ENCODE data around the gene KCTD8.

Gene KCTD8

DNA sequence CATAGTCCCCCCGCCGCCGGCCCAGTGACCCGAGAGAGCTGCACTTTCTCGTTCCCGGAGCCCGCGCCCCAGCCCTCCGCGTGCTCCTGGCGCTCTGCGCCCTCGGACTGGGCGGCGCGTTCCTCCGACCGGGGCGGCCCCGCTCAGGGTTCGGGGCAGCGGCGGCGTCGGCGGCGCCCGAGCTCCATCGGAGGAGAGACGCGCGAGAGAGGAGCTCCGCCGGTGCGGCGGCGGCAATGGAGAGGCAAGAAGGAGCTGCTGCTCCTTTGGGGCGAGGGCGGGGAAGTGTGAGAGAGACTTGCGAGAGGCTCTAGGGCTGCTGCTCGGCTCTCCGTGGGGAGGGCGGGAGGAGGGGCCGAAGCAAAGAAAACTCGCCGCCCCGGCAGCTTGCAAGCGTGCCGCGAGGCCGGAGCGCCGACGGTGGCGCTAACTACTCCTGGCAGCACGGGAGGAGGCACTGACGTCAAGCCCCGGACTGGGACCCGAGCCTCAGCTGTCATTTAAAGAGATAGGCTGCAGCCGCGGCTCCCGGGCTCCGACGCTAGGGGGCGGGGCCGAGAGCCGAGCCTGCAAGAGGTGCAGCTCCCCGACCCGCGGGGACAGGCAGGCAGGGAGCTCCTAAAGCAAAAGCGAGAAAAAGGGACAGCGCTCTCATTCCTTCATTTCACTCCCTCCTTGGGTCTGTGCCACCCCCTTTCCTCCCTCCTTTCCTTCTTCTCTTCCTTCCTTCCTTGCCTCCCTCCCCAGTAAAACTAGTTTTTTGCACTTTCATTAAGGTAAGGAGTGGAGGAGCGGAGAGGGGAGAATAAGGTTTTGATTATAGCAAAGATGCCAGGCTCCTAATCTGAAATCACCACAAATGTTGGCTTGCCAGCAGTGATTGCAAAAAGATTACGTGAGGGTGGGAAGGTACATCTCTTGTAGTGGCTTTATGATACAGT, at the start of gene KCTD8:
Gene KCTD8, minus strand, starts transcription at position 289 of the 941 bp plus-strand sequence.
- peak; percentile 12 for DNase-seq (ENCODE audit: low read depth)

DNA sequence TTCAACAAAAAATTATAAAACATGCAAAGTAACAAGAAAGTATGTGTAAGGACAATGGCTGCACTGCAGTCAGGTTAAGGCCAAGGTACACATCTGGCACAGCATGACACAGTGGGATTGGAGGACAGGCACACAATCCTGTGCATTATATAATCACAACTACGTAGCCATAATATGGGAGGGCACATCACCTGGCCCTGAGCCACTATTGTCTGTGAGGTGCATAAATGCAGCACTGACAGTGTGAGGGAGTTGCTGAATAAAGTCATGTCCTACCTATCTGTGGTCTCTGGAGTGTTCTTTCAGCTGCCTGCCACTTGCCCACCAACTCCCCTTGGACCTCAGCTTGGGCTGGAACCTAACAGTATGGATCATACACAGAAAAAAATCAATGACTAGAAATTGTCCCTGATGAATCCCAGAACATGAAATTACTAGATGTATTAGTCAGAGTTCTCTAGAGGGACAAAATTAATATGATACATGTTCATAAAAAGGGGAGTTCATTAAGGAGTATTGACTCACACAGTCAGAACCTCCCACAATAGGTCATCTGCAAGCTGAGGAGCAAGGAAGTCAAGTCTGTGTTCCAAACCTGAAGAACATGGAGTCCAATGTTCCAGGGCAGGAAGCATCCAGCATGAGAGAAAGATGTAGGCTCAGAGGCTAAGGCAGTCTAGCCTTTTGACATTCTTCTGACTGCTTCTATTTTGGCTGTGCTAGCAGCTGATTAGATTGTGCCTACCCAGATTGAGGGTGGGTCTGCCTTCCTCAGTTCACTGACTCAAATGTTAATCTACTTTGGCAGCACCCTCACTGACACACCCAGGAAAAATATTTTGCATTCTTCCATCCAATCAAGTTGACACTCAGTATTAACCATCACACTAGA, 46.4 kb upstream of the KCTD8 start:
- DNase-seq (ENCODE audit: low read depth): no peak

DNA sequence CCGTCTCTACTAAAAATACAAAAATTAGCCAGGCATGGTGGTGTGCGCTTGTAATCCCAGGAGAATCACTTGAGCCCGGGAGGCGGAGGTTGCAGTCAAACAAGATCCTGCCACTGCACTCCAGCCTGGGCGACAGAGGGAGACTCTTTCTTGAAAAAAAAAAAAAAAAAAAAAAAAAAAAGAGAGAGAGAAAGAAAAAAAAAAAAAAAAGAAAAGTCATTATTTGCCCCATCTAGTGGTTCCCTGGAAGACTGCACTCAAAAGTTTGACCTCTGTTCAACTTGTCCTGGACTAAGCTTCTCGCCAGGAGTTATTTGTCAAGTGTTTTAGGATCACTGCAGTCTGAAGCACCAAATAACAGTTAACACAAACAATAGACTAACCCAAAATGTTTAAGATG, 45.3 kb upstream of the KCTD8 start:
- no peak for DNase-seq (ENCODE audit: low read depth)

DNA sequence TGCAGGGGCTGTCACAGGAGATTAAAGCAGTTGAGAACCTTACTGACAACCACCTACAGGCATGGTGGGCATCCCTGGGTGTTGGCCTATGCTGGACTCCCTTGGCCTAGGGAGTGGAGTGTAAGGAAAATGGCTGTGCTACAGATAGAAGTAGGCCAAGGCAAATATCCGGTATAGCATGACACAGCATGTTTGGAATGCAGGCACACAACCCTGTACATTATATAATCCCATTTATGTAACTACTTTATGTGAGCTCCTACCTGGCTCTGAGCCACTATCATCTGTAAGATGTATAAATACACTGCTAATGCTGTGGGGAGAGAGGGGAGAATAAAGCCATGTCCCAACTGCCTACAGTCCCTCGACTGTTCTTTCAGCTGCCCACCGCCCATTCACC, 38.7 kb upstream of the KCTD8 start:
- no peak for DNase-seq (ENCODE audit: low read depth)

DNA sequence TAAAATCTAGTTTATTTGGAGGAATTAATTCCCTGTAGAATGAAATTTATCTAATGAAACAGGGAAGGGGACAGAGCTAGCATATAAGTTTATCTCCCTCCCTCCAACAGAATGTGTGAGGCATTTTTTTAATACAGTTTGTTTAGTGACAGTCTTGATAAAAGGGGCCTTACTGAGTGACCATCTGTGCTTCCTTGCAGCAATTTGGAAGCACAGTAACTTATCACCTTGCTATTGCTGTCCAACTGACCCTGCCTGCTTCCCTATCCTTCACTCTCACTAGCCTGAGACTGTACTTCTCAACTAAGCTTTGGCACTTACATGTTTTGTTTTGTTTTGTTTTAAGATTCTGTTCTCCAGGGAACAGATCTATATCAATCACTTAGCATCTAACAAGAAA, 31.1 kb upstream of the KCTD8 start:
- no peak for DNase-seq (ENCODE audit: low read depth)

DNA sequence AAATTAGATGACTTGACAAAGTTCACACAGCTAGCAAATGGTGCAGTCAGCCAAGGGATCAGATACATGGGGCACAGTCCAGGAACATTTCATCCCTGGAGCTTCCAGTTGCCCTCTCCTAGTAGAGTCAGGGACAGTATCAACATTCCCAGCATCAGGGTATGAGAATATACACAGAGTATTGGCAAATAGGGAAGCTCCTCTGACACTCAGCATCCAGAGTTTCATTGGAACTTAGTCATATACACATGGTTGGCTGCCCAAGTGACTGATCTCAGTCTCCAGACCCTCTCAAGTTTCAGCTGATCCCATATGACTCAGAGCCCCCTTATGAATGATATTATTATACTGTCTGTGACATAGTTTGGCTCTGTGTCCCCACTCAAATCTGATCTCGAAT, 13.7 kb upstream of the KCTD8 start:
- no peak for DNase-seq (ENCODE audit: low read depth)

DNA sequence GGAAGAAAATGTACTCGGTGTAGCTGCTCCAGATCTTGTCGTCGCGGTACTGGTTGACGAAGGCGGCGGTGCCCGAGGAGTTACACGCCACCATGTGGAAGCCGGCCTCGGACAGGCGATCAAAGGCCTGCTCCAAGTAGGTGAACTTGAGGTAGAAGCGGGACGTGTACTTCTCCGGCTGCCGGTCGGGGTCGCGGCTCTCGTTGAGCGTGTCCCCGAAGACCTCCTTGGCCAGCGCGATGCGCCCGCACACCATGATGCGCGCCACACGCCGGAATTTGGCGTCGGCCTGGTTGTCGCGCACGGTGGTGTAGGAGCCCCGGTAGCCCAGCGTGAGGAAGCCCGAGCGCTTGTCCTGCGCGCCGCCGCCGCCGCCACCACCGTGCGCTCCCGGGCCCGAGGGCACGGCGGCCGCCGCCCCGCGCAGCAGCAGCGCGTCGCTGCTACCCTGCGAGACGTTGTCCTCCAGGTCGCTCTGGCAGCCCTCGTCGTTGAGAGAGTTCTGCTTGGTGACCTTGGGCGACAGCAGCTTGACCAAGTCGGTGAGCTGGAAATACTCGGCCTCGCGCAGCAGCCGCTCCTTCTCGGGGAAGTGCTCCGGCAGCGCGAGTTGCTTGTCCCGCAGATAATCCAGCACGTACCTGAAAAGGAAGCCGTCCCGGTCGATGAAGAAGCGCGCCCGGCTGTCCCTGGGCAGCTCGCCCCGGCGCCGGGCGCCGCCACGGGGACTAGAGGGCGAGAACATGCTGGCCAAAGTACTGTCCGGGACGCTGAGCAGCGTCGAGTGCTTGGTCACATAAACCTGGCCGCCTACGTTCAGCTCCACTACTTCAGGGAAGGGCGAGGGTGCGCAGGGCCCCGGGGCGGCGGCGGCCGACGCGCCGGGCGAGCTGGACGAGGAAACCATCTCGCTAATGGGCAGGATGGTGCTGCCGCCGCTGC, 775 bp downstream of the KCTD8 start:
- no peak for DNase-seq (ENCODE audit: low read depth)

DNA sequence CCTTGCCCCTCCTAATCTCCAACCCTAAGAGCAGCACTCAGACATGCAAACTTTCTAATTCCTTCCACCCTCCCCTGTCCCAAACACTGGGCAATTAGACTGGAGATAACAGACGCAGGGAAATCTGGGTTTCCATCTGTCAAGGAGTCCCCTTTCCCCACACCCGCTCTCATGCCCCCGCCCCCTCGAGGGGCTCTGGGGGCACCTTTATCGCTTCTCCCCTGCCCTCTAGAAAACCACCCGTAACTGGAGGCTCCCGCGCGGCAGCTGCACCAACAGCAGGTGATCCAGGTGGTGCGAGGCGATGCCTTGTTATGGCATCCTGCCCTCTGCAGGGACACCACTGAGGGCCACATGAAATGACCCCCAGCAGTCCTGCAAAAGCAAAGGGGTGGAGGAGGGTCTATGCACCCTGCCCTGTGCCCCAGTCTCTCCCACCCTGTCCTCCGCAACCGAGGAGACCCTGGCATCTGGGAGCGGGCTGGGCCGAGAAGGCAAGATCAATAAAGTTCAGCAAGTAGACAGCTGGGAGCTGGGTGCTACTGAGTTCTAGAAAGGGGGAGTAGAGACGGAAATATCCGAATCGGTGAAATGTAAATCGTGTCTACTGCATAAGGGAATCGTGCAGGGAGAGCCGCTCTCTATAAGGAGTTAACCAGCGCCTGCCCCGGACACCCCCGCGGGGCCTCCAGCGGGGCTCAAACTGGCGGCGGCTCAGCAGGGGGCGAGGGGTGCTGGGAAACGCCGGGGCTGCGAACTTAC, 1.6 kb downstream of the KCTD8 start:
- no peak for DNase-seq (ENCODE audit: low read depth)

DNA sequence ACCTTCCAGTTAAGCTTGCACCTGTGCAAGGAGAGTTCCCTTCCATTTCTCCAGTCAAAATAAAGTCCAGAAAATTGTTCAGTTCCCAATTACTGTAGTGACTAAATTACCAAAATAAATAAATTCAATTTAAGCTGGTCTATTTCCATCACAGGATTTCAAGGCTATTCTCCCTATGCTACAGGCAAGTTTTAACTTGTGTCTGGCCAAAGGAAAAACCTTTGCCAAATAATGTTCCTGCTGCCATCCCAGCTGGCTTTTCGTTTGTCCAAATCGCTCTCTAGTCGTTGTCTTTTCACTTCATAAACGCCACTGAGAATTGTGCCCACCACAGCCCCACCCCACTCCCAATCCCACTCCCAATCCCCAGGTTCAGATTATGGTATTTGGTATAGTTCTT, 2.4 kb downstream of the KCTD8 start:
- no peak for DNase-seq (ENCODE audit: low read depth)

DNA sequence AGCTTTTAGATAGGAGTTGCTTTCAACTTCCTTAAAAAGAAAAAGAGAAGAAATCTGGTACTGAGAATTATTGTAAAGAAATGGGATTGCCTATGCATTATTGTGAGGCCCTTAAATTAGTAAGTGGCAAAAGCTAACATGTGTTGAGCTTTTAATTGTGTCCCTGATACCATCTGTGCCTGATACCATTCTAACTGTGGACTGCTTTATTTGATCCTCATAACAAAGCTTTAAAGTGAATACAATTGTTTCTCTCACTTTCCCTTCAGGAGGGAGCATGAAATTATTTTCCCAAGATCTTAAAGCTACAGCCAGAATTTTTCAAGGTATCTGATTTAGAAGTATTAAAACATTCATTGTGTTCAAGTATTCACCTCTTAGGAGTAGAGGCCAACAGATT, 9.9 kb downstream of the KCTD8 start:
- DNase-seq (ENCODE audit: low read depth): no peak

DNA sequence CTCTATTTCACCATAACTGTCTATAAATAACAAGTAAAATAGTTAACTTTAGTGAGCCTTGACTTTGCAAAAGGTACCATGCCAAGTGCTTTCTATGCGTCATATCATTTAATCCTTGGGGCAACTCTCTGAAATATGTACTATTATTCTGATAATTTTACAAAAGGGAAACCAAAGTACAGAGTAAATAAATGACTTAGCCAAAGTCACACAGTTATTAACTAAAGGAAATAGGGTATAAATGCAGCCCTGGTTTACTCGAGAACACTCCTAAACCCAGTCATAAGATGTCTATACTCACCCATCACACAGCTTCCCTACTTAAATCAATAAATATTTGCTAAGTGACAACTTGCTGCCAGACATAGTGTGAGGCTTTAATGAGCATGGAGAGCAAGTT, 14.4 kb downstream of the KCTD8 start:
- no peak for DNase-seq (ENCODE audit: low read depth)

DNA sequence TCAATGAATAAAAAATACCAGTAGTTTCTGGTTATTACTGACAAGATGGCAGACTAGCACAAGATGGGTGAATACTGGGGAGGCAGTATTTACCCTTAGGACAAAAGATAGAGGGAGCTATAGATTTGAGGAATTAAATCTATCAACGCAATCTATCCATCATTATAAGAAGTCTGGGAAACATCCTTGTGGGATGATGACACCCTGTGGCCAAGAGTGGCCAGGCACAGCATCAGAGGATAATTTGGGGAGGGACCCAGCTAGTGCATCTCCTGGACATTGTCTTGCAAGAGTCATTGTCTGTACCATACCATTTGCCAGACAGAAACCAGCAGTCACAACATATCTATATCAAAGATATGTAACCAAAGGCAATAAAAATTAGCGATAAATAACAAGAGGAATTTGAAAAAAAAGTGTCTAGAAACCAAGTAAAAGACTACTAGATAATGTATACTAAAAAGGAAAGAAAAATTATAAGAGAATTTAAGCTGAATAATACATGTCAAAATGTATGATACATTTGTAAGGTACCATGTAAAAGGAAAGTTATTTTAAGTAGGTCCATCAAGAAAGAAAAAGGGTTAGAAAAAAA, 22.9 kb downstream of the KCTD8 start:
- DNase-seq (ENCODE audit: low read depth): no peak

DNA sequence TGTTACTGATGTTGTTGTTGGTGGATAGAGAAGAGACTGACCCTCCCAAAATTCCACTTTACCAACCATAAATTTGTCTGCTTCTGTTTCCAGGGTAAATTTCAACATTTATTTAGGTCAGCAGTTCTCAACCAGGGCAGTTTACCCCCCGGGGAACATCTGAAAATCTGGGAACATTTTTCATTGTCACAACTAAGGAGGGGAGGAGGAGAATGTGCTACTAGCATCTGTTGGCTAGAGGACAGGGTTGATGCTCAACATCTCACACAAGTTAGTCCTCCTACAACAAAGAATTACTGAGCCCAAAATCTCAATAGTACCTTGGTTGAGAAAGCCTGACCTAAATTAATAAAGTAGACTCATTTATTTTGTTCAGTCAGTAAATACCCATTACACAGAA, 25.7 kb downstream of the KCTD8 start:
- DNase-seq (ENCODE audit: low read depth): no peak

DNA sequence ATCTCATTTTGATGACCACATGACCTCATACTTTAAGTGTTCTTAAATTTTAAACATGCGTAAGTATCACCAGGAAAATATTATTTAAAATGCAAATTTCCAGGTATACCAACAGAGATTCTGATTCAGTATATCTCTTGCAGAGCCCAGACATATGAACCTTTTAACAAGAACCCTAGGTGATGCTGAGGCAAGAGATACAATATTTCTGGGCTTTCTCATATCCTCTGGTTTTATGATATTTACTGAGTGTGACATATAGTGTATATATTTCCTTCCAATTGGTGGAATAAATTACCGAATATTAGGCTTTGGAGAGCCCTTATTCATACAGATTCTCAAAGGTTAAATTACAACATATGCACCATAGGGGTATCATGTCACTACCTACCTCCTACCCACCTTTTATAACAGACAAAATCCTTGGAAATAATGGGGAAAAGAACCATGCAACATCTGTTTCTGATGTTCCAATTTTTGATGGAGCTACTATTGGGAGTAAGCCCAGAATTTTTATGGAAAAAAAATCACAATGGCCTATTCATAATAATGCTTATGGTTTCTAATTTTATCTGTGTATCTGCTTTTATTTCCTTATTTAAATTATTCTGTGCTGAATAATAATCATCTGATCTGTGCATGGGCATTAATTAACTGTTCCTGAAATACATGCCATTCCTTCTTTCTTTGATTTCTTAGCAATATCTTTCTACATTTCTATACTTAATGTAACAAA, 27.1 kb downstream of the KCTD8 start:
- DNase-seq (ENCODE audit: low read depth): no peak

DNA sequence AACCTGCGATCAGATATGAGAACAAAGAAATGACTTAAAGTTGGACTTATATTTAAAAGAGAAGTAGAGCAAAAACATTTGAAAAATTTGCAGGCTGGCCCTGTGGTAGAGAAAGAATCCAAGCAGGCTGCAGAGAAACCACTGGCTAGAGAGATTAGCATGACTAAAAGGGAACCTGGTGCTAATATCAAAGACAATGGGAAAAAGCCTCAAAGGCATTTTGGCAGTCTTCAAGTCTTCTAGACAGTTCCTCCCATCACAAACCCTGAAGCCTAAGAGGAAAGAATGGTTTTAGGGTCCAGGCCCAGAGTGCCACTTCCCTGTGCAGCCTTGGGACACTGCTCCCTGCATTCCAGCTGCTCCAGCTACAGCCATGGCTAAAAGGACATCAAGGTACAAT, 33.4 kb downstream of the KCTD8 start:
- no peak for DNase-seq (ENCODE audit: low read depth)

DNA sequence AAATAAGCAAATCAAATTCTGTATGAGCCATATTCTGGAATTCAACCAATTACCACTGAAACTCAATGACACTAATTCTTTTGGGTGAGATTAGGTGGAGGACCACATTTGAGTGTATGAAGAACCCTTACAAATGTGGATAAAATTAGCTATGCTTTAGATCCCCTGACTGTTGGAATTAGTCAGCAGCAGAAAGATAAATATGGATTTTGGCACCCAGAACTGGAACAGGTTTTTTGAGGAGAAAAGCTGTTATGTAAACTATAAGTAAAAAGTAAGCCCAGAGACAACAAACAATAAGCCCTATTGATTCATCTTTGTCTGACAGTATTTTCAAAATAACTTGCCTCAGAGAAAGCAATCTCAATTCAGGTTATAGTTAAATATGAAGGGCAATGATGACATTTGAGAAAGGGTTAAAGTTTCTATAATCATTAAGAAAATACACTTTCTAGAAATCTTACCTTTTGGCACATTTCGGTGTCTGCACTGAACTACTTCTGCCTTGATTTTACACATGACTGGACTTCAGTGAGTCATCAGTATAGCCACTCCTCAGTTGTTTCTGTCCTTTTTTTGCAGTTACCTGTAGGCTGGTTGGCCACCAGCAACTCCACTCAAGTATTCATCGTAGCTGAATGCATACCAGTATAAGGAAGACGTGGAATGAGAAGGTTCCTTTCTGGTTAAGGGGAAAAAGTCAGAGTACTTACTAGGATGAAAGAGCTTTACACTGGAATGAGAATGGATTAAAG, 80.0 kb downstream of the KCTD8 start:
- DNase-seq (ENCODE audit: low read depth): no peak

DNA sequence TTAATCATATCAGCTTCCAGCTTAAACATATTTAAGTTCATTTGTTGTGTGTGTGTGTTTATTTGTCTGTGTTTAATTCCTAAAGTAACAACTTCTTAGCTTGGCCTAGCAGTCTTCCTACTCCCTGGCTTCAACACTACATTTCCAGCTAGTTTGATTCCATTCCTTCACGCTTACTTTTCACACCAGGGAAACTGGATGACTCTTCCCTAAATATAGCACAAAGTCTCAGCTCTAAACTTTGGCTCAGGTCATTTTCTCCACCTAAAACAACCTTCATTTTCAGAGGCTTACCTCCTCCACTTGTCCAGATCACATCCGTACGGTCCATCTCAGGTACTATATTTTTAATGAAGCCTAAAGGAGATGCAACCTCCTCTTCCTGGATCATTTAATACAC, 94.4 kb downstream of the KCTD8 start:
- no peak for DNase-seq (ENCODE audit: low read depth)

DNA sequence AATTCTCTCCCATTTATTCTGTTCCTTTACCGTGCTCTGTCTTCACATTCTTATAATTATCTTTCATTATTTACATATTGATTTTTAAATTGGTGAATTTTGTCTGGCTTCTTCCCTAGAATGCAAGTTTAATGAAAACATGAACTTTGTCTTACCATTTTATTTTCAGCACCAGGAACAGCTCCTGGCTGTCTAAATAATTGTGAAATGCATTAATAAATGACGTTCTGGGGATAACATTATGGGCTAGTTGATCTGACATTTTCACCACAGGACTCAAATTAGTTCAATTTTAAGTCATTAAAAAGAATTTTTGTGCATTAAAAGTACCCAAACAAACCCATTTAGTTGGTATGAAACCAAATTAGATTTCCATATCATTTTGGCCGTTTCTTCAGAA, 97.5 kb downstream of the KCTD8 start:
- DNase-seq (ENCODE audit: low read depth): no peak

DNA sequence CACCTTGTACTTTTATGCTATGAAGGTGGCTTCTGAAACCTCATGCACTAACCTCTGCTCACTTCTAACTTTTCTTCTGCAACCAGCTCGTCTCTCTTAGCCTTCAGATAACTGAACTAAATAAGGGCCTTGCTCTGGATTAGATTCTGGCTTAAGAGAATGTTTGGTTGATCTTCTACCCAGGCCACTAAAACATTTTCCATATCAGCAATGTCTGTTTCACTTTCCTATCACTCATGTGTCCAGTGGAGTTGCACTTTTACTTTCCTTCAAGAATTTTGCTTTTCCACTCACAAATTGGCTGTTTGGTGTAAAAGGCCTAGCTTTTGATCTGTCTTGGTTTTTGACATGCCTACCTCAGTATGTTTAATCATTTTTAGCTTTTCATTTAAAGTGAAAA, 105.8 kb downstream of the KCTD8 start:
- no peak for DNase-seq (ENCODE audit: low read depth)
